Osteocyte (in vitro differentiated cells): ENCODE results near the gene EXOC3. TPM values are rescaled to one million over a fixed set of nuclear protein-coding genes. Genes with fewer than 3 reads are reported as not detected.

ENCODE experiments used
- DNase-seq: peaks from one replicate; pipeline ENCODE4 v3.0.0; 2021; ENCODE audit warnings: mixed read lengths; ENCODE audit not compliant: unreplicated experiment; ENCODE audit errors: extremely low spot score
- H3K27ac Mint-ChIP-seq: one replicate; pipeline ENCODE4 v1.8.0; 2021; ENCODE audit warnings: mild to moderate bottlenecking, mixed read lengths; ENCODE audit not compliant: unreplicated experiment
- H3K27me3 Mint-ChIP-seq: one replicate; pipeline ENCODE4 v1.8.0; 2021; ENCODE audit warnings: mixed read lengths; ENCODE audit not compliant: unreplicated experiment
- H3K36me3 Mint-ChIP-seq: one replicate; pipeline ENCODE4 v1.8.0; 2021; ENCODE audit warnings: mixed read lengths; ENCODE audit not compliant: unreplicated experiment
- H3K4me1 Mint-ChIP-seq: one replicate; pipeline ENCODE4 v1.8.0; 2021; ENCODE audit warnings: mixed read lengths; ENCODE audit not compliant: unreplicated experiment
- H3K4me3 Mint-ChIP-seq: one replicate; pipeline ENCODE4 v1.8.0; 2021; ENCODE audit warnings: mild to moderate bottlenecking, moderate library complexity, mixed read lengths; ENCODE audit not compliant: unreplicated experiment
- H3K9me3 Mint-ChIP-seq: one replicate; pipeline ENCODE4 v1.8.0; 2021; ENCODE audit warnings: mixed read lengths; ENCODE audit not compliant: unreplicated experiment
- total RNA-seq: library from RNA; stranded (reverse); gene quantifications from 2 replicates; pipeline ENCODE4 v1.2.1, GENCODE V29; 2021
- TF ChIP-seq, protein P1 (sequence below): fragments of 200-600 bp; sonication (generic); IDR thresholded peaks from 2 replicates; pipeline ENCODE4 v1.5.0; 2021; ENCODE audit warnings: antibody characterized with exemption, mild to moderate bottlenecking, moderate library complexity

Gene EXOC3
- total RNA-seq, 1 donor from 2014 or later: 81.4 TPM

DNA sequence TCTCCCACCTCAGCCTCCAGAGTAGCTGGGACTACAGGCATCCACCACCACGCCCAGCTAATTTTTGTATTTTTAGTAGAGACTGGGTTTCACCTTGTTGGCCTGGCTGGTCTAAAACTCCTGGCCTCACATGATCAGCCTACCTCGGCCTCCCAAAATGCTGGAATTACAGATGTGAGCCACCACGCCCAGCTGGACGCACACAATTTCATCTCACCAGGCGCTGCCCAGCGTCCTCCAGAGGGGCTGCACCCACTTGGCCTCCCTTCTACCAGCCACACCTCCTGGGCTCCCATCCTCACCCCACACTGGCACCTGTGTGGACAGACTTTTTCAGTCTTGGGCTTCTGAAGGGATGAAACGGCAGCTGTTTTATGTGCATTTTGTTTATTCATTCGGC, 3.8 kb upstream of the EXOC3 start:
- Mint-ChIP-seq H3K36me3 (peaks cover 9% of the 10 kb centered on the region), H3K27ac (peak overlapping the region; percentile 18), H3K4me3 (no peak overlapping the region), H3K4me1 (peaks cover 28% of the 10 kb centered on the region), H3K27me3 (no peaks in the 10 kb centered on the region), H3K9me3 (no peaks in the 10 kb centered on the region)
- TF ChIP-seq, protein P1, sequence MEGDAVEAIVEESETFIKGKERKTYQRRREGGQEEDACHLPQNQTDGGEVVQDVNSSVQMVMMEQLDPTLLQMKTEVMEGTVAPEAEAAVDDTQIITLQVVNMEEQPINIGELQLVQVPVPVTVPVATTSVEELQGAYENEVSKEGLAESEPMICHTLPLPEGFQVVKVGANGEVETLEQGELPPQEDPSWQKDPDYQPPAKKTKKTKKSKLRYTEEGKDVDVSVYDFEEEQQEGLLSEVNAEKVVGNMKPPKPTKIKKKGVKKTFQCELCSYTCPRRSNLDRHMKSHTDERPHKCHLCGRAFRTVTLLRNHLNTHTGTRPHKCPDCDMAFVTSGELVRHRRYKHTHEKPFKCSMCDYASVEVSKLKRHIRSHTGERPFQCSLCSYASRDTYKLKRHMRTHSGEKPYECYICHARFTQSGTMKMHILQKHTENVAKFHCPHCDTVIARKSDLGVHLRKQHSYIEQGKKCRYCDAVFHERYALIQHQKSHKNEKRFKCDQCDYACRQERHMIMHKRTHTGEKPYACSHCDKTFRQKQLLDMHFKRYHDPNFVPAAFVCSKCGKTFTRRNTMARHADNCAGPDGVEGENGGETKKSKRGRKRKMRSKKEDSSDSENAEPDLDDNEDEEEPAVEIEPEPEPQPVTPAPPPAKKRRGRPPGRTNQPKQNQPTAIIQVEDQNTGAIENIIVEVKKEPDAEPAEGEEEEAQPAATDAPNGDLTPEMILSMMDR: no peak
- DNase-seq: no peak

DNA sequence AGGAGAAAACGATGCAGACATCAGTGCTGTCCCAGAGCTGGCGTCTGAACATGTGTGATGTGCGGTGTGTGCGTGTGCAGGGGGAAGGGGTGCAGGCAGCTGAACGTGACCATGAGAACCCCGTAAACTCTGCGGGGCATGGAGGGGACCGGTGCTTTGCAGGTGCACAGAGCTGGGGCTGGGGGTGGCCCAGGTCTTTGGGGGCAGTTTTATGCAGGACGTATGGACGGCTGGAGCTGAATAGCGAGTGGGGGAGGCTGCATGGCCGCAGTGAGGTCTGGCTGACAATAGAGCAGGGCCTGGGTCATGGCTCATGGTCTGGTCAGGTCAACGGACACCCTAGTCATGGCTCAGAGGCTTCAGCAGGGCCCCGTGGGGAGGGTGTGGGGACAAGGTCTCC, 3.3 kb upstream of the EXOC3 start:
- H3K27me3 Mint-ChIP-seq: no peaks in the 10 kb centered on the region
- H3K4me1 Mint-ChIP-seq: peaks cover 33% of the 10 kb centered on the region
- no peak overlapping the region for H3K4me3 Mint-ChIP-seq
- H3K9me3 Mint-ChIP-seq: no peaks in the 10 kb centered on the region
- peaks cover 8% of the 10 kb centered on the region for H3K36me3 Mint-ChIP-seq
- TF ChIP-seq, protein P1: no peak
- DNase-seq: no peak
- H3K27ac Mint-ChIP-seq: peak overlapping the region; percentile 18

DNA sequence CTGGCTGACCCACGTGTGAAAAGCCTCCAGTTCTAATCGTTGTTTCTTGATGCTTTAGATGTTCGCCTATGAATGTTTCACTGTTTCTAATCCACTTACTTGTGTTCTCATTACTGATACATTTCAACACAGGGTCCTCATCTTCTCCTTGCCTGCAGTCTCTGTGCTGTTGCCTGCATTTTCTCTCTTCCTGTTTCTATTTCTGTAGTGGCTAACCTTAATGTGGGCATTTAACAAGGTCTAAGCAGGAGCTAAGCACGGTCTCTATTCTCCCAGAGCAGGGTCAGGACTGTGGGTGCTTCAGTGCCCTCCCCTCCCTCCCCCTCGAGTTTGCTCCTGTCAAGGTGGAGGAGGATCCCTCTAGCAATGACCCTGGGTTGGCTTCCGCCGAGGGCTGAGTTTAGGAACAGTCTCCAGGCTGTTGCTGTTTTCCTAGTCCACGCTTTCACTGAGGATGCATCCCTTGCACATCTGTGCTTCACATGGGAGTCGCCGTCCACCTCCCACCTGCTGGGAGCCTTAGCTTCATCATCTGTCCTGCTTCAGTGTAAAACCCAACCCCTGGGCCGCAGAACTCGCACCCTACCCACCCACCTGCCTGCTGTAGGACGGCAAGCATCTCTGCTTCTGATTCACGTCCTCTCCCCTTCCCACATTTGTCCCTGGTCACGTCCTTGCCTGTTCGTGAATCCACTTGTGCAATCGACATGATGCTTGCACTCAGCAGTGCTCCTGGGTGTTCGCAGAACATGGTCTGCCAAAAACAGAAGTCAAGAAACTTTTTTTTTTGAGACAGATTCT, 2.4 kb upstream of the EXOC3 start:
- Mint-ChIP-seq H3K4me1 (peaks cover 37% of the 10 kb centered on the region), H3K36me3 (peaks cover under 1% of the 10 kb centered on the region), H3K27ac (peak overlapping the region; percentile 67), H3K4me3 (no peak overlapping the region), H3K9me3 (no peaks in the 10 kb centered on the region), H3K27me3 (no peaks in the 10 kb centered on the region)
- TF ChIP-seq, protein P1: no peak
- no peak for DNase-seq

DNA sequence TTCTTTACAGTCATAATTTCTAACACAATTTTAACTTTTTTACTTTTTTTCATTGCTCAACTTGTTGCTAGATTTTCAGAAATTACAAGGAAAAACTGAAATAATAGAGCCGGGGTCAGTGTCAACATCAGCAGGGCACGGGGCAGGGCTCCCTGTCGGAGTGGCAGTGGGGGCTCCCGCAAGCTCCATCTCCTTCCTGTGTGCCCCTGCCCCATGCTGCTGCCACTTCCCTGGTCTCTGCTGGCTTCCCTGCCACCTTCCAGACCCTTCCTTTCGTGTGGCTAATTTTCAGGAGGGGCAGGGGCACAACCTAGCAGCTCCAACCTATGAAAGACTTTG, 1.0 kb upstream of the EXOC3 start:
- Mint-ChIP-seq H3K27me3 (no peaks in the 10 kb centered on the region), H3K36me3 (peaks cover 7% of the 10 kb centered on the region), H3K4me1 (peaks cover 40% of the 10 kb centered on the region), H3K9me3 (no peaks in the 10 kb centered on the region), H3K4me3 (peak overlapping the region; percentile 95), H3K27ac (peak overlapping the region; percentile 94)
- no peak for DNase-seq
- TF ChIP-seq, protein P1: no peak

DNA sequence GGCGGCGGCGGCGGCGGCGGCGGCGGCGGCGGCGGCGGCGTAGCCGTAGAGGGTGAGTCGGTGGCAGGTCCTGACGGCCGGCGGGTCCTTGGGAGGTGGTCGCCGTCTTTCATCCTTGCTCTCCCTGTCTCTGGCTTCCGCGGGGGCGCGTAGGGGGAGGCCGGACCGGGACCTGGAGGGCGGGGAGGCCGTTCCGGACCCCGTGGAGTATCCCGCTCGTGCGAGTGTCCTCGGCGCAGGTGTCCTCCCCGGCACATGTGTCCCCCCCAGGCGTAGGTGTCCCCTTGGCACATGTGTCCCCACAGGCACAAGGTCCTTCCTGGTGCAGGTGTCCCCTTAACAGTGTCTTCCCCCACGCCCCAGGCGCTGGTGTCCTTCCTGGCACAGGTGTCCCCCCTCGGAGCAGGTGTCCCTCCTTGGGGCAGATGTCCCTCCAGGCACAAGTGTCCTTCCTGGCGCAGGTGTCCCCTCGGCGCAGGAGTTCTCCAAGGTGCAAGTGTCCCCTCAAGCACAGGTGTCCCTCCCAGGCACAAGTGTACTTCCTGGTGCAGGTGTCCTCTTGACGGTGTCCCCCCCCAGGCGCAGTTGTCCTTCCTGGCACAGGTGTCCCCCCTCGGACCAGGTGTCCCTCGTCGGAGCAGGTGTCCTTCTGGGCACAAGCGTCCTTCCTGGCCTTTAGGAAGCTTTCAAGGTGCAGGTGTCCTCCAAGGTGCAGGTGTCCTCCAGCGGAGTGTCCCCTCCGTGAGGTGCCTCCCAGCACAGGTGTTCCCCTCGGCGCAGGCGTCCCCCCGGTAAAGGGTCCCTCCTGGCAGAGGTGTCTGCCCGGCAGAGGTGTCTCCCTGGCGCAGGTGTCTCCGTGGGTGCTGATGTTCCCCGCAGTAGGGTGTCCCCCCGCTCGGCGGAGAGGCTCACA, 519 bp downstream of the EXOC3 start:
- Mint-ChIP-seq H3K4me3 (peak overlapping the region; percentile 95), H3K27me3 (no peaks in the 10 kb centered on the region), H3K36me3 (peaks cover 18% of the 10 kb centered on the region), H3K27ac (peak overlapping the region; percentile 62), H3K4me1 (peaks cover 40% of the 10 kb centered on the region), H3K9me3 (no peaks in the 10 kb centered on the region)
- TF ChIP-seq, protein P1: no peak
- DNase-seq: no peak
